Neutrophil (primary cell): ENCODE measurements around the gene CEP43.
"Not testable (repeated sequence)": the region's sequence is repeated elsewhere in the genome, so short reads cannot be mapped to it uniquely, and the experiment has no call there.

Source experiments
- H3K27ac ChIP-seq: fragments of 200-600 bp; sonication (generic); 2 replicates; pipeline ENCODE4 v1.5.1; 2016; ENCODE audit warnings: mild to moderate bottlenecking, moderate library complexity
- H3K27me3 ChIP-seq: fragments of 200-600 bp; sonication (generic); 2 replicates; pipeline ENCODE4 v1.6.0; 2016; ENCODE audit warnings: mild to moderate bottlenecking
- H3K36me3 ChIP-seq: fragments of 200-600 bp; sonication (generic); 2 replicates; pipeline ENCODE4 v1.5.1; 2017
- H3K4me1 ChIP-seq, 2 experiments: fragments of 200-600 bp in 1 of 2; sonication (generic) in 1 of 2; 1 replicate in 1 of 2; 2 replicates in 1 of 2; pipeline versions ENCODE4 v1.5.1 to v1.6.1; 2013 to 2016; ENCODE audit warnings: low read depth in 1 of 2, low read length in 1 of 2, mild to moderate bottlenecking in 1 of 2, moderate library complexity in 1 of 2; ENCODE audit not compliant: control insufficient read depth in 1 of 2, insufficient read depth in 1 of 2
- H3K4me3 ChIP-seq, 2 experiments: fragments of 200-600 bp in 1 of 2; sonication (generic) in 1 of 2; 1 replicate in 1 of 2; 2 replicates in 1 of 2; pipeline ENCODE4 v1.5.1; 2013 to 2016; ENCODE audit warnings: low read depth in 1 of 2, low read length in 1 of 2, mild to moderate bottlenecking in 1 of 2, moderate library complexity in 1 of 2
- H3K9me3 ChIP-seq: fragments of 200-600 bp; sonication (generic); 2 replicates; pipeline ENCODE4 v1.5.1; 2016
- CTCF ChIP-seq: fragments of 200-600 bp; sonication (generic); IDR thresholded peaks from 2 replicates; pipeline ENCODE4 v1.5.1; 2016; ENCODE audit warnings: antibody characterized with exemption

Gene CEP43, protein sequence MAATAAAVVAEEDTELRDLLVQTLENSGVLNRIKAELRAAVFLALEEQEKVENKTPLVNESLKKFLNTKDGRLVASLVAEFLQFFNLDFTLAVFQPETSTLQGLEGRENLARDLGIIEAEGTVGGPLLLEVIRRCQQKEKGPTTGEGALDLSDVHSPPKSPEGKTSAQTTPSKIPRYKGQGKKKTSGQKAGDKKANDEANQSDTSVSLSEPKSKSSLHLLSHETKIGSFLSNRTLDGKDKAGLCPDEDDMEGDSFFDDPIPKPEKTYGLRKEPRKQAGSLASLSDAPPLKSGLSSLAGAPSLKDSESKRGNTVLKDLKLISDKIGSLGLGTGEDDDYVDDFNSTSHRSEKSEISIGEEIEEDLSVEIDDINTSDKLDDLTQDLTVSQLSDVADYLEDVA

GRCh38 chr6:166999145-166999883, at the start of gene CEP43:
TSS of gene CEP43 (plus strand) at chr6:166999397. CDS start at chr6:166999413, 16 bp downstream.
- TF ChIP-seq CTCF: peak; percentile 54
- peak within 1 kb of the TSS; percentile 90 for H3K27ac ChIP-seq
- peaks cover 3% of the 10 kb centered on the region for H3K36me3 ChIP-seq
- H3K27me3 ChIP-seq: no peaks in the 10 kb centered on the region
- peaks cover 33 to 36% of the 10 kb centered on the region in 2 experiments for H3K4me1 ChIP-seq
- peak within 1 kb of the TSS; percentile 98 to 99 for H3K4me3 ChIP-seq
- H3K9me3 ChIP-seq: no peaks in the 10 kb centered on the region

DNA sequence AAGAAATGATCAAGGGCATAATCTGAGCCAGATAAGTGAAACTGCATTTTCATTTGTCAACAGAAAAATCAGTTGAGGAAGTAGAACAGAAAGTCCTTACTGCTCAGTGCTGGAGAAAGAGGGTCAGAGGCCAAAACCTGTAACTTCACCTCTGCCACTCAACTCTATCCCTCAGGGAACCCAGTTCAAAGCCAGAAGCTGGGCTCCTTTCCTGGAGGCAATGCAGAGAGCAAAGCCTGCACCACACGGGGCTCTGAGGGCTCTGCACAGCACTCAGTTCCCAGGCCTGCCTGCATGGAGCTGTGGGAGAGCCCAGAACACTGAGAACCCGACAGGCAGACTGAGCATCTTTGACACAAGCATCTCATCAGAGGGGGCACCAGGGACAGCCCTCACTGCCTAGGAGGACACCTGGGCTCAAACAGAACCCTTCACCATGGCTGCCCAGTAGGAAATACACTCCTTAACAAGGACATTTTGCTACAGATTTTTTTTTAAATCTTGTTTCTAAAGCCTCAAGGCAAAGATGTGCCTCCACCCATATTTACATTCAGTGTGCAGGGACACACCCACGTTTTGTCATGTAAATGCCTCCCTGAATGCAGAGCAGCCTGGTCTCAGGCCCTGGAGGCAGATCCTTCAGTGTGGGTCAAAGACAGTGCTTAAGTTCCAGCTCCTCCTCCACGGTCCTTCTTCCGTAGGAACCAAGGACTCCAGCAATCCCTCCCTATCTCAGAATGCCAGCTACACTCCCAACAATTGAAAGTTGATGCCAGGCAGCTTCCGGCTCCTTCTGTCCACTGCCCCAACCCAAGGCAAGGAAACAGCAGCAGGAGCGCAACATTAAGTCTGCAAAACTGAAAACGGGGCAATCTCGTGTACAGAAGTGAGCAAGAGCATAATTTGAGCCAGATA, 49.4 kb upstream of the CEP43 start:
- Histone ChIP-seq H3K4me1 (peaks cover 39 to 40% of the 10 kb centered on the region in 2 experiments), H3K27me3 (no peaks in the 10 kb centered on the region), H3K9me3 (peaks cover 3% of the 10 kb centered on the region), H3K4me3 (no peak overlapping the region), H3K36me3 (peaks cover 99% of the 10 kb centered on the region), H3K27ac (peak overlapping the region; percentile 99)
- TF ChIP-seq CTCF: no peak

GRCh38 chr6:166950443-166950821, 48.8 kb upstream of the CEP43 start:
- H3K27me3 ChIP-seq: no peaks in the 10 kb centered on the region
- peaks cover 3% of the 10 kb centered on the region for H3K9me3 ChIP-seq
- H3K36me3 ChIP-seq: peaks cover 93% of the 10 kb centered on the region
- TF ChIP-seq CTCF: no peak
- H3K27ac ChIP-seq: peak overlapping the region; percentile 99
- H3K4me3 ChIP-seq: no peak overlapping the region
- H3K4me1 ChIP-seq: peaks cover 42% of the 10 kb centered on the region in 2 experiments

DNA sequence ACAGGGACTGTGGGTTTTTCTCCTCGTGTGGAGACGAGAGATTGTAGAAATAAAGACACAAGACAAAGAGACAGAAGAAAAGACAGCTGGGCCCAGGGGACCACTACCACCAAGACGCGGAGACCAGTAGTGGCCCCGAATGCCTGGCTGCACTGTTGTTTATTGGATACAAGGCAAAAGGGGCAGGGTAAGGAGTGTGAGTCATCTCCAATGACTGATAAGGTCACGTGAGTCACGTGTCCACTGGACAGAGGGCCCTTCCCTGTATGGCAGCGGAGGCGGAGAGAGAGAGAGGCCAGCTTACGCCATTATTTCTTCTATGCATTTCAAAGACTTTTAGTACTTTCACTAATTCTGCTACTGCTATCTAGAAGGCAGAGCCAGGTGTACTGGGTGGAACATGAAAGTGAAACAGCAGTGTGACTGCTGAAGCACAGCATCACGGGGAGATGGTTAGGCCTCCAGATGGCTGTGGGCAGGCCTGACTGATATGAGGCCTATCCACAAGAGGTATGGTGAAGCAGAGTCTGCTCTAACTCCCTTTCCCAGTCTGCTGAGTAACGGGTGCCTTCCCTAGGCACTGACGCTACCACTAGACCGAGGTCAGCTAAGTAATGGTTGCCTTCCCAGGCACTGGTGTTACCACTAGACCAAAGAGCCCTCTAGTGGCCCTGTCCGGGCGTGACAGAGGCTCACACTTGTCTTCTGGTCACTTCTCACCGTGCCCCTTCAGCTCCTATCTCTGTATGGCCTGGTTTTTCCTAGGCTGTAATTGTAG, 48.1 kb upstream of the CEP43 start:
- H3K36me3 ChIP-seq: peaks cover 87% of the 10 kb centered on the region

More for the DNA sequence above, 48.1 kb upstream of the CEP43 start:
- Histone ChIP-seq H3K27ac (peak overlapping the region; percentile 99), H3K4me1 (peaks cover 42% of the 10 kb centered on the region in 2 experiments)
- H3K27me3 ChIP-seq, H3K4me3 ChIP-seq, H3K9me3 ChIP-seq: not testable (repeated sequence)
- TF ChIP-seq CTCF: peak; percentile 68
